Medulla oblongata (tissue), 1 donor: ENCODE results near the gene COPA.
"Not testable (repeated sequence)": the region's sequence is repeated elsewhere in the genome, so short reads cannot be mapped to it uniquely, and the experiment has no call there.

Experiments
- DNase-seq: peaks from one replicate; pipeline ENCODE4 v3.0.0-alpha.2; 2015; ENCODE audit errors: extremely low spot score

Gene COPA

DNA sequence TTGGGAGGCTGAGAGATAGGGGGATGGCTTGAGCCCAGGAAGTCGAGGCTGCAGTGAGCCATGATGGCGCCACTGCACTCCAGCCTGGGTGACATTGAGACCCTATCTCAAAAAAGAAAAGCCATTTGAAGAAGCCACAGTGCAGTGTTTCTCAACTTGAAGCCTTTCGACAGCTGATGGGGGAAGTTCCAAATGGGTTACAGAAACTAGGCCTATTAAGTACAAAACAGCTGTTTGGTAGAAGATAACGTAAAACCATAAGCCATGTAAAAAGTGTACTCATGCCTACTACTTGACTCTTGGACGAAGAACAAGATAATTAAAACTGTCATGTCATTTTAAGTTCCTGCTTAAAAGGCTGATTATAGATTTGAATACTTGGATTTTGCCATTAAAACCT lies 16.6 kb downstream of the COPA start:
- no peak for DNase-seq

DNA sequence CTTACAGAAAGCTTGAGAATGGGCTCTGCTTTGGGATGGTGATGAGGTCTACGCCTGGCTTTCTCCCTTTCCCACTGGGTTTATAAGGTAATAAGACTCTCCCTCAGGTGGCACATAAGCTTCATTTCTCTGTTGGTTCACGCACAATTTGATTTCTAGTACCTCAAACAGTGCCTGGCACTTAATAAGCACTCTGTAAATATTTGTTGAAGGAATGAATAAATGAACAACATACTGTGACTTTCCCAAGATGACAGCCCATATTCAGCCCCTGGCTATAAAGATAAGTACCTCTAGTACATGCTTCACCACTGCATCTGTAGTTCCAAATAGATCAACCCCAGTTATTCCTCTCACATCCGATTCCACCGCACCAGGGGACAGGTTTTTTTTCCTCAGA lies 17.8 kb downstream of the COPA start:
- DNase-seq = no peak

DNA sequence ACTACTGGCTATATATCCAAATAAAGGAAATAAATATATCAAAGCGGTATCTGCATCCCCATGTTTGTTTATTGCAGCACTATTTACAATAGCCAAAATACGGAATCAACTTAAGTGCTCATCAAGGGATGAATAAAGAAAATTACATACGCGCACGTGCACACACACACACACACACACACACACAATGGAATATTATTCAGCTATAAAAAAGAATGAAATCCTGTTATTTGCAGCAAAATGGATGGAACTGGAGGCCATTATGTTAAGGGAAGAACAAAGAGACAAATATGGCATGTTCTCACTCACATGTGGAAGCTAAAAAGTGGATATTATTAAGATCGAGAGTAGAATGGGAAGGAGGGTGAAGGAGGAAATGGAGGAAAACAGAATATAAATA lies 20.2 kb downstream of the COPA start:
- no peak for DNase-seq

DNA sequence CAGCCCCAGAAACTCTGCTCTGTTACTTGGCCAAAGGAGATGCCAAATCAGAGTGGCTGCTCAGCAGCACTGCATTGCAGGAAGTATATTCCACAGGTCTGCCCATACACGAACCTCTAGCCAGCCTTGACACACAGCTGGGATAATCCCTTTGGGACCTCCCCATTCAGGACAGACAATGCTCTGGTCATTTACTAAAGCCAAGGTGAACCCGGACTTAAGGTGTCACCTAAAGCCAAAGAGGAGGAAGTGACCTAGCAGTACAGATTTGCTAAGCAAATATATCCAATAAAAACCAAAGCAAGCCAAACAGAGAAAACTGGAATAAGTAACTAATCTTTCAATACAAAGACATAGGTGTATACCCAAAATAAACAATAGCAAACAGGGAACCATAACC lies 27.7 kb downstream of the COPA start:
- DNase-seq = no peak

DNA sequence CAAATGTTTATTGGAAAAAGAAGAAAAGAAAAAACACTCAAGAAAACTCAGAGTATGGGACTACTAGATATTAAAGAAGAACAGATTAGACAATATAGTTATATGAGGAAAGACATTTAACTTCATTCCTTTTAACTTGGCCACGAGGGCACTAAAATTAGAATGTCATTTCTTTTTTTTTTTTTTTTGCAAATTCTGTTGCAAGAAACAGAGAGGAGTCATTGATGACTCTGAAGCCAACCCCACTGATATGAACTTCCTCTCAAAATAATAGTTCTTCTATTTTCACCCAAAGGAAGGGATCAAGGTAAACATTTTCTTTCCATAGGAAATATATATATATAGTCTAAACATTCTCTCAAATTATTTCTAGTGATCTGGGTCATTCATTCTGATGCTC lies 33.5 kb downstream of the COPA start:
- no peak for DNase-seq

DNA sequence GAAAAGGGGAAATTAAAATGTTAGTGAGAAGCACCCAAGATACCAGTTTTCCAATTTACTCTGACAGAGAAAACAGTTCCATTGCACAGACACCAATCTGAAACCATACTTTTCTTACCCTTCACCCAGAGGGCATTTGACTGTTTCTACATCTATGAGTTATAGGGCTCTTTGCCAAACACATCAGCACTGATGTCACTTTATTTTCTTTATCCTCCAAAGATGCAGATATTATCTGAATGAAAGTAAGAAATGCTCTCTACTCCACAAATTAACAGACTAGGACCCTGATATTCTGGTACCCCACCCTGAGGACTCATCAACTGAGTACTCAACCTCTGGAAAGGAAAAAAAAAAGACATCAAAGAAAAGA lies 33.9 kb downstream of the COPA start:
- no peak for DNase-seq

DNA sequence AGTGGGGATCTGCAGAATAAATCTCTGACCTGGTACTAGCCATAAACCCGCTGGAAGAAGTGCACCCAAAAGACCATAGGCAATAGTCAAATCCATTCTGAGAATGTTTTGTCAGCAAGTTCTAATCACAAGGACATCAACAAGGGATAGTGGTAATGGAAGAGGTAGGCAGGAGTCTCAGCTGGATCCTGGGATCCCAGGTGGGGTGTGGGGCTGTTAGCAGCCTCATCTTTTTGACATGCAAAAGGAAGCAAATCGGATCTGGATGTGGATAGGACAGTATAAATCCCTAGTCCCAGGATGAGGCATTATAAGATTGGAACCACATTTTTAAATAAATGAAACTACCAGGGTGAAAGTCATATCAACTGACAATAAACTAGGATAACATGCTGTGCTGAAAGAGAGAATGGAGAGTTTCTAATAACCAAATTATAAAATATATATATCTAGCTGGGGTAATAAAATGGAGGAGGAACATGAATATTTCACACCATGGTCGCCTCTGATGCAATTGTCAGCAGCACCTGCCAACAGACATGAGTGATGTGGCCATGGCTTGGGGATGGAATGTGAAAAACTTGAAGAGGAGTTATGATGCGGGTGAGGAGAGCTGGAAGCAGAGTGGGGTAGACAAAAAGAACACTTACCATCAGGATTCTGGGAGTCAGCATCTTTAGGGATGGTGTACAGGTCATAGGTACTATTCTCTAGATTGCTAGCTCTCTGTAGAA lies 34.4 kb downstream of the COPA start:
- no peak for DNase-seq

DNA sequence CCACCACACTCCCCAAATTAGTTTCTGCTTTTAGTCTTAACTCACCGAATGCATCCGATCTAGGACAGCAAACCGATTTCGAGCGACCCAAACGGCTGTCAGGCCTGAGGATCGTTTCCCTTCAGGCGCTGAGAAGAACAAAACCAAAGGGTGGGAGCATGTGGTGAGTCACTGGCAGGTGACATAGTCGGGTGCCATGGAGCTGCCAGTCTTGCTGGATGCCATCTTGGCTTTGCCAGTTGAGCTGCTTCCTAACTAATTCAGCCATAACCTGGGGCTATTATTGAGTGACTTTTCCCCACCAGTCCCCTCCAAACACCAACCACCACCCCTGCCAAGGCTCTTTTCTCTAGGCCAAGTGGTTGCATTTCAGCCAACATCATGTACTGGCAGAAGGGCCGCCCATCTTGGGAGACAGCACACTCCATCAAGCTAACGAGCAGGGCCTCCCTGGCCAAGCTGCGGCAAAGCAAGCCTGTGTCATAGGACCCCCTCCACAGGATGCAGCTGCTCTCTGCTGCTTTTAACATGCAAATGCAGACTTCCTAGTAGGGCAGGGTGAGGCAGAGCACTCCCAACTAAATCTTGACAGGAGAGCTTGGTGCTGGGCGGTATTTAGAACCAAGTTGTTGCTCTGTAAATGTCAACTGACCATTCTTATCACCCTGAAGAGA lies 35.8 kb downstream of the COPA start:
- peak; percentile 30 for DNase-seq

DNA sequence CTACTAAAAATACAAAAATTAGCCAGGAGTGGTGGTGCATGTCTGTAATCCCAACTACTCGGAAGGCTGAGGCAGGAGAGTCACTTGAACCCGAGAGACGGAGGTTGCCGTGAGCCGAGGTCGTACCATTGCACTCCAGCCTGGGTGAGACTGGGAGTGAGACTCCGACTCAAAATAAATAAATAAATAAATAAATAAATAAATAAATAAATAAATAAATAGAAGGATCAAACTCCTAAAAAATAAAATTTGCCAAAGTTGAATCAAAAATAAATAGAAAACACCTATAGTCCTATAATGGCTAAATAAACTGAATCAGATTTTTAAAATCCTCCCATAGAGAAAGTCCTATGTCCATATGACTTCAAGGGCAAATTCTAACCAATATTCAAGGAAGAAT lies 42.9 kb downstream of the COPA start:
- DNase-seq = no peak

DNA sequence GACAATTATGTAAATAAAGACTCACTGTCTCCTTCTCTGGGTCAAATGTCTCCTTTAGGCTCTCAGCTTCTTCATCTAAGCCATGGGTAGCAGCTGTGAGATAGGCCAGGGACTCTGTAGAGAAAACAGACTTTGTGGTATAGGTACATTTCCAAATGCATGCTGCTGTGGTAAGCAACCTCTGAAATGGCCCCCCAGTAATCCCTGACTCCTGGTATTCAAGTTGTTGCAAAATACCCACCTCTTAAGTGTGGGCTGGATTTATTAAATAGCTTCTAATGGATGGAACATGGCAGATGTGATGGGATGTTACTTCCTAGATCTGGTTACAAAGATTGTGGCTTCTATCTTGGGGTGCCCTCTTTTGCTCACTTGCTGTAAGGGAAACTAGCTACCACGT lies 47.0 kb downstream of the COPA start:
- DNase-seq = no peak

DNA sequence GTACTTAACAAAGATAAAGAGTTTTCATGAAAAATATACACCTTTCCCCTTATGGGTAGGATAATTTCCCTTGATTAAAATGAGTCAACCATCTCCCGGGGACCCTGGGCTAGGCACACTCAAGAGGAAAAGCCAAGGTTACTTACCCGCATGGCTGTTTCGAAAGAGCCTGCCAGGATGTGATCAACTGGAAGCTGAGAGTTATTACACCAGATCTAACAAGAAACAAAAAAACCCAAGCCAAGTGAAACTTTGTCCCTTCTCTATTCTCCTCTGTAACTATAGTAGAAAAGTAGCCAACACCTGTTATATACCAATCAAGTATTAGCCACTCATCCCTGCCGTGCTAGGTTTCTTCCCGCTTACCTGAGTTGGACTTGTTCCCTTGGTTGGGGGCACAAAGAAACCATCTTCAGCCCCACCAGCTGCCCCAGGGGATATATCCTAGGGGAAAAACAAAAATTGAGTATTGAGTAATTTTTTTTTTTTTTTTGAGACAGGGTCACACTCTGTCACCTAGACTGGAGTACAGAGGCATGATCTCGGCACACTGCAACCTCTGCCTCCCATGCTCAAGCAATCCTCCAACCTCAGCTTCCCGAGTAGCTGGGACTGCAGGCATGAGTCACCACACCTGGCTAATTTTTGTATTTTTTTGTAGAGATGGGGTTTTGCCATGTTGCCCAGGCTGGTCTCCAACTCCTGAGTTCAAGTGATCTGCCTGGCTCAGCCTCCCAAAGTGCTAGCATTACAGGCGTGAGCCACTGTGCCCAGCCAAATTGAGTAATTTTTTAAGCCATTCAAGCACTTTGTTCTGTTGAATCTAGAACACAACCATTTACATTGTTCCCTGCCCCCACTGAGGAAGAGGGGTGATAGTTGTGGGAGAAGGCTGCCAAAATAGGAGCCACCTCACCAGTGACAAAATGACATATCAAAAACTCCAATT lies 49.8 kb downstream of the COPA start:
- DNase-seq = no peak

DNA sequence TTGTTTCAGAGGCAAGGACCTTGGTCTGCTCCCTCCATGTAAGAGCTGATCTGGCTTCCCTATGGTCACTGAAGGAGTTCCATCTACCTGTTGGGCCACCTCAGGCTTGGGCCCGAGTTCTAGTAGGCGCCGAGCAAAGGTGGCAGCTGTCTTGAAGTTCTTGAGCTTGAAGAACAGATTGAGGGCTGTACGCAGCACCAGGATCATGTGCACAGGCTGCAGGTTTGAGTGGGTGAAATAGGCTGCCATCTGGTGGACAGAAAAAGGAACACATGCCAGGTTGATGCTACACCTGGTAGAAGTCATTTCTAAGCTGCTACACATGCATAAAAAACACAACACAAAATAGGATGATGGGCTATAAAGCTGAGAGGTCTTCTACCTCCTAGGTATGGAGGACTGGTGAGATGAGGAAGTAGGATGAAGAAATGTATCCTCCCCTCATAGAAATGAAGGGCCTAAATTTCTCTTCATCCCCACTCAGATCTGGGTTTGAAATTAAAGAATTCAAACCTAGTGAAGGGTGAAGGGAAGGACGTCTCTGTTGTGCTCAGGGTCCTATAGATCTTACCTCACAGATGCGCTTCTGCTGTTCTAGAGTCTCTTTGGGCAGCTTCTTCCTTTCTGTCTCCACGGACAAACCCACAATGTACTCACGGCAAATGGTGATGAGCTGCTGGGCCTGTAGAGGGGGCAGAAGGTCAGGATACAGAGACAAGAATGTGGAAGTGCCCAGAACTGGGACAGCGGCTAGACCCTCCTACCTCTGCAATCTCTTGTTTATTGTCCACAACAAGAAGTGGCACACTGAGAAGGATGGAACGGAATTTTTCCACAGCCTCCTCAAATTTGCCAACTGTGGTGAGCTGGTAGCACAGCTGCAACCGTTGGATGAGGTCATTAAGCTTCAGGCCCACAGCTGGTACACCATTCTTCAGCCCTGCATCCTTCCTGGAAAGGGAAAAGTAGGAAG lies 51.5 kb downstream of the COPA start:
- peak; percentile 81 for DNase-seq

DNA sequence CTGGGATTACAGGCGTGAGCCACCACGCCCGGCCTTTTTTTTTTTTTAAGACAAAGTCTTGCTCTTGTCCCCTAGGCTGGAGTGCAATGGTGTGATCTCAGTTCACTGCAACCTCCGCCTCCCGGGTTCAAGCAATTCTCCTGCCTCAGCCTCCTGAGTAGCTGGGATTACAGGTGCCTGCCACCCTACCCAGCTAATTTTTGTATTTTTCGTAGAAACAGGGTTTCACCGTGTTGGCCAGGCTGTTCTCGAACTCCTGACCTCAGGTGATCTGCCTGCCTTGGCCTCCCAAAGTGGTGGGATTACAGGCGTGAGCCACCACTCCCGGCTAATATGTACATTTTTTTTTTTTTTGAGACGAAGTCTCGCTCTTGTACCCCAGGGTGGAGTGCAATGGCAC lies 55.3 kb downstream of the COPA start:
- DNase-seq = not testable (repeated sequence)

DNA sequence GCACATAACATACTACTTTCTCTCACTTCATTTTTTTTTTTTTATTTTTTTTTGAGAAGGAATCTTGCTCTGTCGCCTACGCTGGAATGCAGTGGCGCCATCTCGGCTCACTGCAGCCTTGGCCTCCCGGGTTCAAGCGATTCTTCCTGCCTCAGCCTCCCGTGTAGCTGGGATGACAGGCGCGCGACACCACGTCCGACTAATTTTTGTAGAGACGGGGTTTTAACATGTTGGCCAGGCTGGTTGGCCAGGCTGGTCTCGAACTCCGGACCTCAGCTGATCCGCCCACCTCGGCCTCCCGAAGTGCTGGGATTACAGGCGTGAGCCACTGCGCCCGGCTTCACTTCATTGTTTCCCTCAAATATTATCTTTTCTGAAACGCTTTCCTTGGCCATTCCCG lies 57.5 kb downstream of the COPA start:
- DNase-seq = no peak

DNA sequence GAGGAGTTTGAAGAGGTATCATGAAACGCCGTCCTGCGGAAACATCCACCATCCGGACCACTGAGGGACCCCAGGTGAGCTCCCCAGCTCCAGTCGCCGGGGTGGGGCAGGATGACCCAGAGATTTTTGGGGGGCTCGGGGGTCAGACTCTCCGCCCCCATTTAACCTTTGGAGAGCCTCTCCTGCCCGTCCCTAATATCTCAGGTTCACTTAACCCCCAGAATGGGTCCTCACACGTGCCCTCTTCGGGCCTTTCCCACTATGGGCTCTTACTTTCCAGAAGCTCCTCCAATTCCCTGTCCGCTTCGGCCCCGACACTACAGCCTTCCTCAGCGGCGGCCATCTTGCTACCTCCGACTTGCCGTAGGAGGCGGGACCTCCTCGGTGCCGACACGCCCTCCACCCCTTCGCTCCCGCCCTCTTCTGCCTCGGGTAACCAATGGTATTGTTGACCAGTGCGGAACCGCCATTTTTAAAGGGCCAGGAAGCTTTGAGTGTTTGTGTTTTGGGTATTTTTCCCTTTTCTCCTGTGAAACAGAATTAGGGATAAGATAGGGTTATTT lies 58.2 kb downstream of the COPA start, which contains the start of gene PEX19:
Gene PEX19 (minus strand): TSS at position 352 of the 563 bp plus-strand sequence. CDS start 9 bp downstream, at position 343.
- DNase-seq = peak; percentile 95

DNA sequence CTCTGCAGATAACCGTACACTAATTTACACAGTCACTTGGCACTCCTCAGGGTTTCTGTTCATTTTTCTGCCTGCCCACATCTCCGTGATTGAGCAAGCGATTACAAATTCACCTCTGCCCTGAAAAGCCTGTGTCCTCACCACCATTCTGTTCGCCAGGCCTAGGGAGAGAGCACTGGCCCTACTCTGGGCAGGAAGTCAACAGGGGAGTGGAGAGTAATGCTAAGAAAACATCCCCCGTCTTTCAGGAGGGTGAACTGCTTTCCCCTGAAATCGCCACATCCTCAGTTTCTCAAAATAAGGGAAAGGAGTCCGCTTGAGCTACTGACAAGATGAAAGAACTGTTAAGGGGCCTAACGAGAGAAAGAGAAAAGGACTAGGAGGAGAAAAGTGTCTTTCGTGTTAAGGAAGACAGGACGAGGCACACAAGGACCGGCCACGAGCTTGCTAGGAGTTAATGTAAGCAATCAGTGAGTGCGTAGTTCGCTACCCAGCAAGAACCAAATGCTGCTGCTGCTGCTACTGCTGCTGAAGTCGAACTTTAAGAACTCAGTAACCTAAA lies 58.7 kb downstream of the COPA start:
- peak; percentile 16 for DNase-seq

DNA sequence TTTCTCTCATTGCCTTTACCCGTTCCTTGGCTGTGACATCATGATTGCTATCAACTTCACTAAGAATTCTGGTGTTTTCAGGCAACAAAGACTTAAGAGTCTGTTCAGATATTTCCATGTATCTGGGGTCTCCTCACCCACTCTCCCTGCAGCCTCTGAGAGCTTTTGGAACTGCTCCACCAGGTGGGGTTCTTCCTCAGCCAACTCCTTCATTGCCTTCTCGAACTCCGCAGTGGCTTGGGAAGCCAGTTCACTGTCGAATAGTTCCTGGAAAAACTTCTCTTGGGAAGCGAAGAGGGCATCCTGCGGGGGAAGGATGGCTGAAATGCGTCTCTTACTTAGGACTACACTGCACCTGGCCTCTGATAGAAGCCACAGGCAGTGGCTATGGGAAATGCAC lies 60.2 kb downstream of the COPA start:
- DNase-seq = no peak

DNA sequence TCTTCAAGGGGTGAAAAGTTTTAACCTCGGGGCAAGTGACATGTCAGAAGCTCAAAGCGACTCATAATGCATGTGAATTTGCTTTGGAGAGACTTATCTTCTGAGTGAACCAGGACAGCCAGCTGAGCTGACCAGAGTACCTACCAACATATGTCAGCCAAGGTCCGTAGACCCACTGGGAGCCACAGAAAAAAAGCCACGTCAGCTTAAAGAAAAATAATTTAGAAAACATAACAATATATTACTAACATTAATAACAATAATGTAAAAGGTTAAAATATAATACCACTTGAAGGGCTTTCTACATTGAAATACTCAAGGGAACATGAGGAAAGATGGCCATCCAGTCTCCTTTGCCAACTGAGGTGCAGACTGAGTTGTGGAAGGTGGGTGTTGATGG lies 65.1 kb downstream of the COPA start:
- no peak for DNase-seq

DNA sequence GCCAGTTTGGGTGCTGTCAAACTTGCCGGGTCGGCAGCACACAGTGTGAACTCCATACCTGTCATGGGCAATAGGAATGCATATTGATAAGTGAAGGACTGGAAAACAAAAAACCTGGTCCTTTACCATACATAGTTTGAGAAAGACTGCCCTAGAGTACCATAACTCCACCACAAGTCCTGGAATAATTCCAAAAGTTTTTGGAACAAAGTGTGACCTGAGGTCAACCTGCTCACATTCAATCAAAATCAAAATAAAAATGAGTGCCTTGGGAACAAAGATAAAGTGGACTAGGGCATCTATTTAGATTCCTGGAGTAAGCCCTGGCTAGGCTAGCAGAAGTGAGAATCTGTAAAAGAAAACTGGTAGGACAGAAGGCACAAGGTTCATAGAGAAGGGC lies 65.7 kb downstream of the COPA start:
- DNase-seq = no peak

DNA sequence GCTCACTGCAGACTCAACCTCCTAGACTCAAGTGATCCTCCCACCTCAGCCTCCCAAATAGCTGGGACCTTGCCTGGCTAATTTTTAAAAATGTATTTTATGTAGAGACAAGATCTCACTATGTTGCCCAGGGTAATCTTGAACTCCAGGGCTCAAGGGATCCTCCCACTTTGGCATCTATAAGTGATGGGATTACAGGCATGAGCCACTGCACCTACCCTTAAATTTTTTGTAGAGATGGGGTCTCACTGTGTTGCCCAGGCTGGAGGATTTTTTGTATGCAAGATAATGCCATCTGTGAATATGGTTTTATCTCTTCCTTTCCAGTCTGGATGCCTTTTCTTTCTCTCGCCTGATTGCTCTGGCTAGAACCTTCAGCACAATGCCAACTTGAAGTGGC lies 72.0 kb downstream of the COPA start:
- no peak for DNase-seq
